HEK293 (cell line): Measurements from ENCODE around the gene RGS12.

Experiments
- CTCF ChIA-PET: fragments of 350-600 bp; formaldehyde crosslinking; extraction: SDS; loops from one replicate; lab custom pipeline; 2021; ENCODE audit warnings: antibody characterized with exemption; lab: Yijun Ruan, JAX
- POLR2A ChIA-PET: fragments of 300-600 bp; formaldehyde crosslinking; extraction: SDS; loops from one replicate; lab custom pipeline; 2020; ENCODE audit warnings: antibody characterized with exemption, inconsistent platforms; lab: Yijun Ruan, JAX
- H3K27ac ChIP-seq: fragments of 200-500 bp; sonication (Bioruptor generic); 2 replicates; pipeline ENCODE4 v1.5.1; 2014; ENCODE audit warnings: low read depth, low read length, control low read depth, inconsistent platforms; ENCODE audit errors: extremely low read depth
- H3K36me3 ChIP-seq, 2 experiments: fragments of 200-500 bp in 1 of 2; sonication (Bioruptor generic) in 1 of 2; 1 replicate in 1 of 2; 2 replicates in 1 of 2; pipeline ENCODE4 v1.5.1; 2014 to 2017; ENCODE audit warnings: inconsistent platforms in 2 of 2, low read length in 2 of 2; ENCODE audit not compliant: control insufficient read depth in 2 of 2, insufficient read depth in 1 of 2
- H3K4me1 ChIP-seq: fragments of 200-500 bp; sonication (Bioruptor generic); 2 replicates; pipeline ENCODE4 v1.5.1; 2014; ENCODE audit warnings: mild to moderate bottlenecking, low read length, inconsistent platforms; ENCODE audit not compliant: control insufficient read depth, insufficient read depth
- H3K4me3 ChIP-seq: 2 replicates; pipeline ENCODE4 v1.5.1; 2011; ENCODE audit warnings: low read depth, mild to moderate bottlenecking, control low read depth, low read length, moderate library complexity
- H3K9me3 ChIP-seq: fragments of 200-500 bp; sonication (Bioruptor generic); 2 replicates; pipeline ENCODE4 v1.5.1; 2014; ENCODE audit warnings: low read depth, low read length, inconsistent platforms; ENCODE audit not compliant: control insufficient read depth, insufficient read depth
- KLF7 ChIP-seq: fragments of 450-650 bp; formaldehyde crosslinking; IDR thresholded peaks from 2 replicates; pipeline ENCODE4 v1.5.1; 2016; ENCODE audit warnings: missing biosample characterization, missing genetic modification characterization, borderline replicate concordance
- MEIS1 ChIP-seq: sonication (generic); formaldehyde crosslinking; IDR thresholded peaks from 2 replicates; pipeline ENCODE4 v1.8.1; 2022; ENCODE audit warnings: missing genetic modification reagents, mild to moderate bottlenecking, borderline replicate concordance
- PRDM2 ChIP-seq: fragments of 450-650 bp; formaldehyde crosslinking; IDR thresholded peaks from 2 replicates; pipeline ENCODE4 v1.5.1; 2016; ENCODE audit warnings: missing biosample characterization, missing genetic modification characterization, borderline replicate concordance
- ZBTB20 ChIP-seq: fragments of 450-650 bp; formaldehyde crosslinking; IDR thresholded peaks from 2 replicates; pipeline ENCODE4 v1.5.1; 2016; ENCODE audit warnings: missing biosample characterization, missing genetic modification characterization
- ZBTB7A ChIP-seq: fragments of 450-650 bp; formaldehyde crosslinking; IDR thresholded peaks from 2 replicates; pipeline ENCODE4 v1.5.1; 2016; ENCODE audit warnings: low read depth, missing biosample characterization, missing genetic modification characterization
- ZFP69B ChIP-seq: fragments of 450-650 bp; formaldehyde crosslinking; IDR thresholded peaks from 2 replicates; pipeline ENCODE4 v1.5.1; 2016; ENCODE audit warnings: missing biosample characterization, missing genetic modification characterization
- ZNF133 ChIP-seq: fragments of 450-650 bp; formaldehyde crosslinking; IDR thresholded peaks from 2 replicates; pipeline ENCODE4 v1.5.1; 2016; ENCODE audit warnings: missing biosample characterization, missing genetic modification characterization
- ZNF146 ChIP-seq: fragments of 450-650 bp; formaldehyde crosslinking; IDR thresholded peaks from 2 replicates; pipeline ENCODE4 v1.5.1; 2016; ENCODE audit warnings: missing biosample characterization, missing genetic modification characterization
- ZNF175 ChIP-seq: fragments of 450-650 bp; formaldehyde crosslinking; IDR thresholded peaks from 2 replicates; pipeline ENCODE4 v1.5.1; 2016; ENCODE audit warnings: missing biosample characterization, missing genetic modification characterization
- ZNF223 ChIP-seq: fragments of 450-650 bp; formaldehyde crosslinking; IDR thresholded peaks from 2 replicates; pipeline ENCODE4 v1.5.1; 2016; ENCODE audit warnings: missing biosample characterization, missing genetic modification characterization
- ZNF26 ChIP-seq: fragments of 450-650 bp; formaldehyde crosslinking; IDR thresholded peaks from 2 replicates; pipeline ENCODE4 v1.5.1; 2016; ENCODE audit warnings: missing biosample characterization, missing genetic modification characterization
- ZNF274 ChIP-seq, 2 experiments: fragments of 200-500 bp in 1 of 2; fragments of 450-650 bp in 1 of 2; sonication (Bioruptor generic) in 1 of 2; formaldehyde crosslinking in 1 of 2; IDR thresholded peaks; 2 replicates each; pipeline versions ENCODE4 v1.5.1 to v1.6.1; 2014 to 2016; ENCODE audit warnings: borderline replicate concordance in 1 of 2, inconsistent platforms in 1 of 2, low read length in 1 of 2, missing biosample characterization in 1 of 2, missing genetic modification characterization in 1 of 2
- ZNF292 ChIP-seq: fragments of 450-650 bp; formaldehyde crosslinking; IDR thresholded peaks from 2 replicates; pipeline ENCODE4 v1.5.1; 2016; ENCODE audit warnings: low read depth, missing biosample characterization, missing genetic modification characterization, borderline replicate concordance
- ZNF423 ChIP-seq: fragments of 450-650 bp; formaldehyde crosslinking; IDR thresholded peaks from 2 replicates; pipeline ENCODE4 v1.5.1; 2016; ENCODE audit warnings: missing biosample characterization, missing genetic modification characterization
- ZNF514 ChIP-seq: fragments of 450-650 bp; formaldehyde crosslinking; IDR thresholded peaks from 2 replicates; pipeline ENCODE4 v1.5.1; 2016; ENCODE audit warnings: missing biosample characterization, missing genetic modification characterization
- ZNF521 ChIP-seq: fragments of 450-650 bp; formaldehyde crosslinking; IDR thresholded peaks from 2 replicates; pipeline ENCODE4 v1.5.1; 2017; ENCODE audit warnings: missing biosample characterization, mild to moderate bottlenecking, missing genetic modification characterization
- ZNF670 ChIP-seq: fragments of 450-650 bp; formaldehyde crosslinking; IDR thresholded peaks from 2 replicates; pipeline ENCODE4 v1.5.1; 2016; ENCODE audit warnings: missing biosample characterization, missing genetic modification characterization, low read depth
- ZNF692 ChIP-seq: fragments of 450-650 bp; formaldehyde crosslinking; IDR thresholded peaks from 2 replicates; pipeline ENCODE4 v1.5.1; 2016; ENCODE audit warnings: missing biosample characterization, missing genetic modification characterization
- ZNF707 ChIP-seq: fragments of 450-650 bp; formaldehyde crosslinking; IDR thresholded peaks from 2 replicates; pipeline ENCODE4 v1.5.1; 2016; ENCODE audit warnings: missing biosample characterization, missing genetic modification characterization
- ZNF777 ChIP-seq: fragments of 450-650 bp; formaldehyde crosslinking; IDR thresholded peaks from 2 replicates; pipeline ENCODE4 v1.5.1; 2017; ENCODE audit warnings: missing biosample characterization, missing genetic modification characterization, borderline replicate concordance
- ZSCAN16 ChIP-seq: fragments of 450-650 bp; formaldehyde crosslinking; IDR thresholded peaks from 2 replicates; pipeline ENCODE4 v1.5.1; 2016; ENCODE audit warnings: missing biosample characterization, missing genetic modification characterization

RGS12 gene

GRCh38 chr4:3248178-3248480 is 44.7 kb upstream of the RGS12 start:
- H3K36me3 ChIP-seq: peaks cover 0 to 10% of the 10 kb centered on the region in 2 experiments; a peak in 1 of 3 replicates
- TF ChIP-seq ZNF274 (IDR thresholded peaks at IDR 0.05; ENCODE audit: low read length): no peak
- TF ChIP-seq ZNF274 (tag by site-specific recombination; IDR thresholded peaks at IDR 0.05; ENCODE audit: borderline replicate concordance): no peak
- TF ChIP-seq ZNF707 (tag by site-specific recombination): no peak
- TF ChIP-seq MEIS1: no peak
- no peak for TF ChIP-seq ZNF777 (tag by site-specific recombination)
- no peak for TF ChIP-seq KLF7
- no peak for TF ChIP-seq ZNF223 (tag by site-specific recombination)
- no peak for TF ChIP-seq ZNF514 (tag by site-specific recombination)
- no peak for TF ChIP-seq ZNF423 (tag by site-specific recombination)
- no peak for TF ChIP-seq ZNF175
- TF ChIP-seq ZNF521 (tag by site-specific recombination): no peak
- TF ChIP-seq ZNF146 (tag by site-specific recombination): no peak
- TF ChIP-seq ZNF670 (tag by site-specific recombination): no peak
- no peak for TF ChIP-seq ZNF292
- TF ChIP-seq ZNF133 (tag by site-specific recombination): no peak
- TF ChIP-seq ZSCAN16 (tag by site-specific recombination): no peak
- TF ChIP-seq PRDM2 (tag by site-specific recombination): no peak
- TF ChIP-seq ZNF26: no peak
- TF ChIP-seq ZBTB20 (tag by site-specific recombination): no peak
- no peaks in the 10 kb centered on the region for H3K4me1 ChIP-seq
- ChIA-PET POLR2A (no interaction called here), CTCF (no interaction called here)
- no peaks in the 10 kb centered on the region for H3K9me3 ChIP-seq
- no peak overlapping the region for H3K4me3 ChIP-seq
- H3K27ac ChIP-seq: no peak overlapping the region

GRCh38 chr4:3248811-3249661 is 43.8 kb upstream of the RGS12 start, which contains the start of gene MSANTD1:
TSS of gene MSANTD1 (plus strand) at chr4:3249159. CDS start at chr4:3249223, 64 bp downstream.
- peak; percentile 55 for TF ChIP-seq ZFP69B (tag by site-specific recombination)
- 0 out of 2 replicates have a peak, but pooled peaks have one; percentile 34 for TF ChIP-seq ZNF692
- no peak for TF ChIP-seq ZBTB7A
- Histone ChIP-seq H3K4me3 (no peak within 1 kb of the TSS), H3K9me3 (no peaks in the 10 kb centered on the region), H3K27ac (no peak within 1 kb of the TSS), H3K36me3 (peaks cover 0 to 3% of the 10 kb centered on the region in 2 experiments; a peak in 1 of 3 replicates), H3K4me1 (no peaks in the 10 kb centered on the region)
- CTCF ChIA-PET: no interaction called here
- POLR2A ChIA-PET: no interaction called here
